Right lobe of liver (tissue), 4 donors: ENCODE measurements around the gene BEND6.
"Not testable (repeated sequence)": the region's sequence is repeated elsewhere in the genome, so short reads cannot be mapped to it uniquely, and the experiment has no call there.

Experiments
- CTCF ChIP-seq, 4 donors: fragments of 200-600 bp in 3 of 4; fragments of 450-650 bp in 1 of 4; IDR thresholded peaks; one replicate each; pipeline versions ENCODE4 v1.5.1 to v1.8.0; 2016 to 2022; ENCODE audit warnings: antibody characterized with exemption in 4 of 4, mild to moderate bottlenecking in 2 of 4
- POLR2A ChIP-seq: fragments of 450-650 bp; IDR thresholded peaks from one replicate; pipeline ENCODE4 v1.6.1; 2017; ENCODE audit warnings: antibody characterized with exemption, mild to moderate bottlenecking
- donor health status: DM: no; HTN: no; CAD: no.
- donor health status: DM: no; HTN: no; CAD: no.
- donor health status: DM: no; HTN: yes; CAD: no.

- TF ChIP-seq CTCF (IDR thresholded peaks at IDR 0.05); POLR2A: not testable (repeated sequence)
Observed at GRCh38 chr6:57047257-57047585, 92.3 kb downstream of the BEND6 start.
